PFSK-1 (cell line): ENCODE results near the gene DENND10.

Experiments
- POLR2AphosphoS5 ChIP-seq: IDR thresholded peaks from 2 replicates; pipeline ENCODE4 v1.6.1; 2012; ENCODE audit warnings: low read depth, mild to moderate bottlenecking, control low read depth, low read length, moderate library complexity
- SIN3A ChIP-seq: IDR thresholded peaks from 2 replicates; pipeline ENCODE4 v1.6.1; 2012; ENCODE audit warnings: mild to moderate bottlenecking, low read length, moderate library complexity, borderline replicate concordance; ENCODE audit not compliant: insufficient read depth
- TAF1 ChIP-seq: IDR thresholded peaks from 2 replicates; pipeline ENCODE4 v1.6.1; 2012; ENCODE audit warnings: low read length, control low read depth, borderline replicate concordance; ENCODE audit not compliant: insufficient read depth

GRCh38 chr10:119061352-119061751 is 42.6 kb upstream of the DENND10 start:
- TF ChIP-seq POLR2AphosphoS5 = no peak
- no peak for TF ChIP-seq TAF1
- no peak for TF ChIP-seq SIN3A
